GM21825 (cell line): ENCODE data around the gene TARBP1.
A peak's percentile ranks its signal among the peaks of the same experiment; 100 is the strongest.
"Not testable (repeated sequence)": the region's sequence is repeated elsewhere in the genome, so short reads cannot be mapped to it uniquely, and the experiment has no call there.

Source experiments
- ATAC-seq: cut with Tn5 transposase; IDR thresholded peaks from one replicate; pipeline ENCODE4 v1.9.1; 2021; ENCODE audit warnings: mild to moderate bottlenecking, moderate library complexity; ENCODE audit not compliant: unreplicated experiment

Gene TARBP1

DNA sequence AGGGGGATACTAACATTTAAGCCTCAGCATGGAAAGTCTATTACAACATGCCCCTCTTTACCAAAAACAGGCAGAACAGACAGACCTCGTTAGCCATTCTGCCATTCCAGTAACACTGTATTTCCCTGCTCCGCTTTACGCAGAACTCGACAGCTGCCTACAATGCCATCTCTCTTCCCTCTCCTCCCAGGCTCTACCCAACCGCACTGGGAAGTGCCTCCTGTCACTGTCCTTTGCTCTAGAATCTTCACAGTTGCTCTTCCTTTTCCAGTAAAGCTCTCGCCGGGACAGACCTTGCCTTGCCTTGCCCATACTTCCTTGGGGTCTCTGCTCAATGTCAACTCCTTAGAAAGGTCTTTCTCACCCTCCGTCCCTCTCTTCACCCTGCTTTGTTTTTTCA is 82.9 kb downstream of the TARBP1 start:
- ATAC-seq = no peak

DNA sequence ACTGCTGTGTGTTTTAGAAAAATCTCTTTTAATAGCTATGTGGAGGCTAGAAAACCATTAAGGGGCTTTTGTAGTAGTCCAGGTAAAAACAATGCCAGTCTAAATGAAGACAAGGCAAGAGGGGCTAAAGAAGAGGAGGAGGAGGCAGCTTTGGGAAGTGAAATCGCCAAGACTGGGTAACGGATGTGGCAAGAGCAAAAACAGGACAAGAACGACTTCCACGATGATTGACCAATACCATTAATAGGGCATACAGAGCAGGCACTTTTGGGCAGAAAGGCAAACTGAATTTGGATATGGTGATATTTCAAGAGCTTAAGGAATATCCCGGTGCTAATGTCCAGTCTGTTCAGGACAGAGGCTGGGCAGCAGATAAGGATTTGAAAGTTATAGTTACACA is 83.7 kb downstream of the TARBP1 start:
- ATAC-seq = no peak

DNA sequence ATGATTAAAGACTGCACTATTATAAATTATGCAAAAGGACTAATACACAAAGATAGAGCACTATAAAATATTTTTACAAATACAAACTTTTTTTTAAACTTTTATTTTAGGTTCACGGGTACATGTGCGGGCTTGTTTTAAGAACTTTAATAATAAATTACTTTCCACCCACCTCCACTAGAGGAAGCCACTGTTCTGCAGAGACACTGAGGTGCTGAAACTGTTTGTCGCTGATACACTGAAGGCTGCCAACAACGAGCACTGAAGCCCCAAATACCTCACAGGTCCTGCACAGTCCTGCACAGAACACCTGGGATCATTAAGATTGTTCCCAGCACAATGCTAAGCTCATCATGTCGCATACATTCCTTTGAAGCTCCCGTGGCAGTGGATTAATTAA is 85.8 kb downstream of the TARBP1 start:
- ATAC-seq = no peak

DNA sequence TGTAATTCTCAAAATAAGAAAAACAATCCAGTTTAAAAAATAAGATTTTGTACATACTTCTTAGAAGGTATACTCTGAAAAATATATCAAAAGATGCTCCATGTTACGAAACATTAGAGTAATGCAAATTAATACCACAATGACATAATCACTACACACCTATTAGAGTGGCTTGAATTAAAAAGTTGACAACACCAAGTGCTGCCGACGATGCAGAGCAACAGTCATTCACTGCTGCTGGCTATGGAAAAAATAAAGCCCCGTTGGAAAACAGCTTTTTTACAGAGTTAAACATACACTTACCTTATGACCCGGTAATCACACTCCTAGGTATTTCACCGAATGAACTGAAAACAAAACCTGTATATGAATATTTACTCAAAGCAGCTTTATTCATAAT is 90.9 kb downstream of the TARBP1 start:
- no peak for ATAC-seq

DNA sequence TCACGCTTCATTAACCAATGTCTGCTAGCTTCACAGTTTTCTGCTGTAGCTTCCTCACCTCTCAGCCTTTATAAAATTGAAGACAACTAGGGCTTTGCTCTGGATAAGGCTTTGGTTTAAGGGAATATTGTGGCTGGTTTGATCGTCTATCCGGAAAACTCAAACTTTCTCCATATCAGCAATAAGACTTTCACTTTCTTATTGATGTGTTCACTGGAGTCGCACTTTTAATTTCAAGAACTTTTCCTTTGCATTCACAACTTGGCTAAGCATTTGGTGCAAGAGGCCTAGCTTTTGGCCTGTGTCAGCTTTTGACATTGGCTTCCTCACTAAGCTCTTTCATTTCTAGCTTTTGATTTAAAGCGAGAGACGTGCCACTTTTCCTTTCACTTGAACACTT is 92.9 kb downstream of the TARBP1 start:
- ATAC-seq = no peak

DNA sequence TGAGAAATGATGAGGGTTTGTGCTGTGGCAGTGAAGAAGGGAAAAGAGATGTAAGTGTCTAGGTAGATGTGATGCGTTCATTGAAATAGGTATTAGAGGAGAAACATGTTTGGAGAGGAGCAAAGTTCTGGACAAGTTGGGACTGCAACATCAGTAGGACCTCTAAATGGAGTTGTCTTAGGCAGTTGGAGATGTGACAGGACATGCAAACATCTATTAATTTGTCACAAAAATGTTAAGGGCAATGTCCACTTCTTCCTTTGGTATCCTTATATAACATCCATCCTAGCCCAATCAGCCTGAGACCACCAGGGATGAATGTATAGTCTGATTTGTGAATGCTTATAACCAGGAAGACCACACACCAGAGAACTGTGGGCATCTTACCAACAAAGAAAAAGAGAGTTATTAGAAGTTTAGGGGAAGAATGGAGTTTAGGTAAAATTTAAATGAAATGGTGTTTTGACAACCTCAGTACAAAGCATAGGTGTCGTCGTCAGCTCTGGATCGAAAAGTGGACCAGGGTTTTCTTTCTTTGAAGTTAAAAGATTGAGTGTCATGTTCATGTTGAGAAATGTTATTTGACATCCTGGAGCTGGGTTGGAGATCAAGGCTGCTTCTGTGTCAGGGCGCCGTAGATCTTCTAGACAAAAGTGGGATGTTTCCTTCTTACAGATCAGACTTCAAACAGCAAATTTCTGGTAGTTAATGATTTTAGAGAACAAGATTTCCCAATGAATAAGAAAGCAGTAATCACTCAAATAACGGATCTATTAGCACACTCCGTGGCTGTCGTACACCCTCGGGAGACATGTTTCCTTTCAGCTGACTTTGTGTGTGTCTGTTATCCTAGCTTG is 97.1 kb downstream of the TARBP1 start:
- no peak for ATAC-seq

DNA sequence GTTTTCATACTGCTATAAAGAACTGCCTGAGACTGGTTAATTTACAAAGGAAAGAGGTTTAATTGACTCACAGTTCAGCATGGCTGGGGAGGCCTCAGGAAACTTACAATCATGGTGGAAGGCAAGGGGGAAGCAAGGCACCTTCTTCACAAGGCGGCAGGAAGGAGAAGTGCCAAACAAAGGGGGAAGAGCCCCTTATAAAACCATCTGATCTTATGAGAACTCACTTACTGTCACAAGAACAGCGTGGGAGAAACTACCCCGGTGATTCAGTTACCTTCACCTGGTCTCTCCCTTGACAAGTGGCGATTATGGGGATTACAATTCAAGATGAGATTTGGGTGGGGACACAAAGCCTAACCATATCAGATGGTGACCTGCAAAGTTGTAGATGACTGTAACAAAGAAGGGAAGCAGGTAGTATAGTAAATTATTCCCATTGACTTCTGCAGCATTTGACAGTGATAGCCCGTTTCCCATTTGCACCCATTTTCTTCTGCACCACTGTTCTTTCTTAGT is 99.3 kb downstream of the TARBP1 start:
- ATAC-seq = not testable (repeated sequence)

DNA sequence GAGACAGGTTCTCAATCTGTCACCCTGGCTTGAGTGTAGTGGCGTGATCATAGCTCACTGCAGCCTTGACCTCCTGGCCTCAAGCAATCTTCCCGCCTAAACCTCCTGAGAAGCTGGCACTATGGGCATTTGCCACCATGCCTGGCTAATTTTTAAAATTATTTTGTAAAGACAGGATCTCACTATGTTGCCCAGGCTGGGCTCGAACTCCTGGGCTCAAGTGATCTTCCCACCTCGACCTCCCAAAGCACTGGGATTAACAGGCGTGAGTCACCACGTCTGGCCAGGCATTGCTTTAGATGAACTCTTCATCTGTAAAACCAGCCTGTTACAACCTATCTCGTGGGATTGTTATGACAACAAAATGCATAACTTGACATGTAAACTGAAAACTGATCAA is 103.3 kb downstream of the TARBP1 start:
- ATAC-seq = no peak

DNA sequence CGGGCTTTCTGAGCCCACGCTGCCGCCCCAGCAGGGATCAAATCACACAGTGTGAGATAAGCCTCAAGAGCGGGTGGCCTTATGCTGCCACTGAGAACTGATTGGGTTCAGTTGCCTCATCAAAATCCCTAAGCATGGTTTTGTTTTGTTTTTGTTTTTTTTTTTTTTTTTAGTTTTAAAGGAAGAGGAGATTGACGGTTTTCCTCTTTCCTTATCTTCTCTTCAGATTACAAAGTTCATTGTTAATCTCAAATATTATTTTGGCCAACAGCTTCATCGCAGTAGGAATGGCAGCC is 105.1 kb downstream of the TARBP1 start:
- peak; percentile 22 for ATAC-seq

DNA sequence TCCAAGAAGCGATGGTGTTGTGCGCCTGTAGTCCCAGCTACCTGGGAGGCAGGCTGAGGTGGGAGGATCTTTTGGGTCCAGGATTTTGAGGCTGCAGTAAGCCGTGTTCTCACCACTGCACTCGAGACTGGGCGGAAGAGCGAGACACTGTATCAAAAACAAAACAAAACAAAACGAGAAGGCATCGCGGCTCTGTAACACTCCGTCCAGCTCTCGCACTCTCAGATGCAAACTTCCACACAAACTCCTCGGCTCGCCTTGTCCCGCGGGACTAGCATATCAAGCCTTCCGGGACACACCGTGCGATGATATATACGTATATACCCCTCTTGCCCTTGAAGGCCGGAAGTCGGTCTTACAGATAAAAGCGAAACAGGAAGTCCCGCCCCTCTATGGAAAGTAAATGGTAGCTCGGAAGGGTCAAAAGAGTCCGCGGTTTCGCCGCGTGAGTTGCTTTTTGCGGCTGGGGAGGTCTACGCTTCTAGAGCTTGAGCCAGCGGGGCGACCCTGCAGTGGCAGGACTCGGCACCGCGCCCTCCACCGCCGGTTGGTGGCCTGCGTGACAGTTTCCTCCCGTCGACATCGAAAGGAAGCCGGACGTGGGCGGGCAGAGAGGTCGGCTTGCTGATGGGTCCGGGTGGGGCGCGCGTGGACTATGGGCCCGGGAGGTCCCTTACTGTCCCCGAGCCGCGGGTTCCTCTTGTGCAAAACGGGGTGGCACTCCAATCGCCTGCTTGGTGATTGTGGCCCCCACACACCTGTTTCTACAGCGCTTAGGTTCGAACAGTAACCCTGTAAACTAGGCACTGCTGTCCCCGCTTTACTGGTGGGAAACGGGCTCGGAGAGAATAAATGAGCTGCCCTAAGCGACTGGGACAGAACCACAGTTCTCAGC is 105.7 kb downstream of the TARBP1 start, which contains the start of gene COA6:
Gene COA6, plus strand, starts transcription at position 393 of the 895 bp plus-strand sequence. Its CDS starts 11 bp downstream, at position 404.
- ATAC-seq = peak; percentile 90

DNA sequence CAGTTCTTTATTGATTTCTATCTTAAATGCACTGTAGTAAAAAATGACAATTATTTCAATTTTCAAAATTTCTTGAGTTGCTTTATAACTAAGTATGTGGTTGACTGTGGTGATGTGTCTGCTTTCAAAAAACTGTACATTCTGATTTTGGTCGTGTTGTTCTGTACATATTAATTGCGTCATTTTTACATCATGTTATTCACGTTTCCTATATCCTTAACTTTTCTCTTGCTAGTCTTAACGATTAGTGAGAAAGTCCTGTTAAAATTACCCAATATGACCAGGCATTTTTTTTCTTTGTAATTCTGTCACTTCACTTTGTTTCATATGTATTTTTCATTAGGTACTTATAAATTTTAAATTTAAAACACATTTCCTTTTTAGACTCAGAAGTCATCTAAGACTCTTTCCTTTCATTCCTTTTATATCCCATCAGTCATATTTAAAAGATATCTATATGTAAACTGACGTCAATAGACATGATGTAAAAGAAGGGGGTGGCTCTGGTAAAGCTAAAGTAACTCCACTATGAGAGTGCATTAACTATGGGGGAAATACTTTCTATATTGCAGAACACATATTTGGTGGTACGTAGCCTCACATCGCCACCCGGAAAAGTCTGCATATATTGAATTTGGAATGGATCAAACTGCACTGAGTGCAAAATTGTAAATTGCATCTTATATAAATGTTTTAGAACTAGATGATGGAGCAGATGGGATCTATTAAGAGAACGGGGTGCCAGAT is 106.8 kb downstream of the TARBP1 start:
- ATAC-seq = no peak

DNA sequence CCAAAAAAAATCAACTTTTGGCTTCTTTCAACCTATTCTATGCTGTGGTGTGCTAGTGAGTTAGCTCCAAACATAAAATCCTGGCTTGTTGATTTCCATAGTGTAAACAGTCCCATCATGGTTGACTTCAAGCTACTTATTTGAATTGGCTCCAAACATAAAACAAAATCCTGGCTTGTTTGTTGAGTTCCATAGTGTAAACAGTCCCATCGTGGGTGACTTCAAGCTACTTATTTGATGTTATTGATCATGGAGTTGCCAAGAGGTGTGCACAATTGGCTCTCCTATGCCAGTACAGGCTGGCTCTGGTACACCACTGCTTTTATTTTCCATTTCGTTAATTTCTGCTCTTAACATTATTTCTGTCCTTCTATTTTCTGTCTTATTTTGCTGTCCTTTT is 107.6 kb downstream of the TARBP1 start:
- ATAC-seq = no peak

DNA sequence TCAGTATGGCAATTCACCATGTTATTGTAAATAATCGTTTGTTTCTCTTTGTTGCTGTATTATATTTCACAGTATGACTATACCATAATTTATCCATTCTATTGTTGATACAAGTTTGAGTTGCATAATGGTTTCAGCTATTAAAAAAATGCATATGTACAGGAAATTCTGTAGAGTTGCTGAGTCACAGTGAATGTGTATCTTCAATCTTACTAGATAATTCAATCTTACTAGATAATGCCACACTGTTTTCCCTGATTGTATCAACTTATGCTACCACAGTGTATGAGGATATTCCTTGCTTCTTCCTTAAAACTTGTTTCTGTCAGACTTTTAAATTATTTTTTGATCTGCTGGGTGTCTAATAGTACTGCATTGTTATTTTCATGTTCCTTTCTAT is 109.2 kb downstream of the TARBP1 start:
- no peak for ATAC-seq

DNA sequence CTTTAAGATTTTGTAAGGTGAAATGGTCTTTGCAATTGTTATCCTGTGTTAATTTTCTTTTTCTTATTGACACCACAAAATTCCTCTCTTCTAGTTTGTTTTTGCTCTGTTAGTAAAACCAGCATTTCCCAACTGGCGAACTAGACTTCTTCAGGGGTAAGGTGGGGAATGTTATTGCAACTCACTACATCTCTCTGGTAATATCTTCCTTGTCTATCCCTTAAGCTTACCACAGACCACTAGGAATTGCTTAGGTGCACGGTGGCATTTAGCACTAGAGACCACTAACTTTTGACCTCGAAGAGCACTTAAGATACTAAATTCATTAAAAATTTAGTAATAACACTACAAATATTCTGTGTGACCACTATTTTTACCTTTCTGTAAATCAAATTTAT is 109.9 kb downstream of the TARBP1 start:
- ATAC-seq = no peak

DNA sequence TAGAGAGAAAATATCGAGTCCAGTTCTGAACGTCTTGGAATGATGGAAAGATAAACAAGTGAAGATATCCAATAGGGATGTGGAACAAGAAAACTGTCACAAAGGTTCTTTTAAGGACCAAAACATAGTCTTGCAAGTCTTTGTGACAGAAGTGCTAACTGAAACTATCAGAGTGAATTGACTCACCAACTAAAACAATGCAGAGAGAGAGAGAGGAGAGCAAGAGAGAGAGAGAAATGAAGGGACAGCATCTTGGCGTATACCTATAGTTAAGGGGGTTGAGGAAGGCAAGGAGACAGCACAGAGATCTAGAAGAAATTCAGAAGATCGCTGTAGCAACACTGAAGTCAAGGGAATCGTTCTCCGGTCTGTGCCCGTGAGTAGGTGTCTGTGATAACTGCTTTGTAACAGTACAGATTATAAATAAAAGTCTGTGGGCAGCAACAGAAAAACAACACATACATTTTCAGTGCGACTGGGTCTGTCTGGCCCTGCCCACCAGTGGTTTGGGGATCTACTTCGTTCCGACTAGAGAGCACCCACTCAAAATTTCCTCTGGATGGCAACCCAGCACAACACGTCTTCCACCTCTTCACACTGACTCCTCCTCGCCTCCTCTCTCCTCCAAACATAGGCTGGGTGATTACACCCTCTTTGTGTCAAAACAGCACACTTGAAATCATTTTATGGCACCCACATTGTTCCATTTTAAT is 110.5 kb downstream of the TARBP1 start:
- no peak for ATAC-seq

DNA sequence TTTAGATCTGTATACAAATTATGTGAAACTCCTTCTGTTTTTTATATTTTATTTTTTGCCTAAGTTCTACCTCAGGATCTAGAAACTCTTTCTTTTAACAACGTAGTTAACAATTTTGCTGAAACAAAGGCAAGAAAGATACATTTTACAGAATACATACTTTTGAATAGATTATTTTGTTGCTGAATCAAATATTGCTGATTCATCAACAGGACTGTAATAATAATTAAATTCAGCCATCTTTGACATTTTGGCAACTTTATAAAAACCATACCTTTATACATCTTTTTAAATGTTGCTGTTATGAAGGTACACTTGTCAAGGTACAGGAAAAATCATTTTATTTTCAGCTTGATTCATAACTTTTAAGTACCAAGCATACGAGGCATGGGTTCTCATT is 116.4 kb downstream of the TARBP1 start:
- no peak for ATAC-seq

DNA sequence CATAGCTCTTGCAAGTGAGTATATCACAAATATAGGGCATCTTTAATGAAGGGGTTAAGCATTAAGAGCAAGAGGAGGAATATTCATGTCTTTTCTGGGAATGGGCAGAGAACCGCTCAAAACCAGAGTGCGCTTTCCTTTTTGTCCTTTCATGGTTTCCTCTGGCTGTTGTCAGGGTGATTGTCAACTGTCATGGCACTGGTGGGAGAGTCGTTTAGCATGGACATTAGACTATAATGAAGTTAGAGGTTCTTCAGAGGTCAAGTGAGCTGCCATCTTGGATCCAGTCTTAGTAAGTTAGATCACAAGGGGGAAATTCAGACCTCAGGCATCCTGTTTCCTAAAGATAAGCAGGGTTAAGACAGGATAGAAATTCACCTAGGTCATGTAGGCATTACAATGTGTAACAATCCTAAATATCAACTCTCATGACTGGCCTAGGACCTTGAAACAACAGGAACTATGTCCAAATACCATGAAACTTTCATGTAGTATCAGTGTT is 117.8 kb downstream of the TARBP1 start:
- no peak for ATAC-seq

DNA sequence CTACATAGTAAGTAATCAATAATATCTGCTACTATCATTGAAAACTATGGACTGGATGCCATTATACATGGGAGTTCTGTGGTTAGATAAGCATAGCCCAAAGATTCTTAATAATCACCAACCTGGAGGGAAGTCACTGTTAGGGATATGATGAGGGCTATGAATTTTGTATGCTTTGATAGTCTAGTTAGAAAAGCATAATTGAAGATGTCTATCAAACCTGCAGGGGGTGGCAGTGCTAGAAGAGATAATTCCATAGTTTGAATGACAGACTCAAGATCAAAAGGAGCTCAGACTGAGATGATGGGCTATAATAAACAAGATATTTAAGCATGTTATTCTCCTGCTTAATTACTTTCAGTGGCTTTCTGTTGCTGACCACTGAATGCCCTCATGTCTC is 121.1 kb downstream of the TARBP1 start:
- ATAC-seq = no peak

DNA sequence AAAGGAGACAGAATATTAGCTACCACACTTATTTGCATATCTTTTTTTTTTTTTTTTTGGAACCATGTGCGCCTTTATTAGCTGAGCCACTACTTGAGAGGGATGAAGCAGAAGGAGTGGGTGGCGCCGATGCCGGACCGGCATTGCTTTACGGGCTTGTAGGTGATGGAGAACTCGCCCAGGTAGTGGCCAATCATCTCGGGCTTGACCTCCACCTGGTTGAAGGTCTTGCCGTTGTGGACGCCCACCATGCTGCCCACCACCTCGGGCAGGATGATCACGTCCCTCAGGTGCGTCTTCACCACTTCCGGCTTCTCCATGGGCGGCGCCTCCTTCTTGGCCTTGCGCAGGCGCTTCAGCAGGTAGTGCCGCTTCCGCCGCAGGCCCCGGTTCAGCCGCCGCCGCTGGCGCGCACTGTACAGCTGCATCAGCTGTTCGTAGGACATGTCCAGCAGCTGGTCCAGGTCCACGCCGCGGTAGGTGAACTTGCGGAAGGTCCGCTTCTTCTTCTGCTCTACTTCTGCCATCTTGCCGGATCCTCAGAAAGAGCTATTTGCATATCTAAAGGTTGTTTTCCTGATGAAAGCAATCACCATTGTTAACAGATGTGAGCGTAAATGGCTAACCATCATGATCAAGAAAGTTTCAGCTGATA is 122.2 kb downstream of the TARBP1 start:
- ATAC-seq = not testable (repeated sequence)
